K562 (cell line): ENCODE measurements around the gene F11R. TPM values are rescaled to one million over a fixed set of nuclear protein-coding genes. Genes with fewer than 3 reads are reported as not detected.
A peak's percentile ranks its signal among the peaks of the same experiment; 100 is the strongest.

Experiments used
- ATF6 ChIP-seq: sonication (generic); formaldehyde crosslinking; IDR thresholded peaks from 2 replicates; pipeline ENCODE4 v1.4.0; 2020; ENCODE audit warnings: mild to moderate bottlenecking, missing genetic modification reagents
- CHD4 ChIP-seq: fragments of 200-600 bp; sonication (generic); IDR thresholded peaks from 3 replicates; pipeline ENCODE4 v1.6.1; 2012; ENCODE audit warnings: low read depth, mild to moderate bottlenecking, mixed read lengths, low read length, inconsistent platforms; ENCODE audit not compliant: insufficient read depth, insufficient replicate concordance, poor library complexity, severe bottlenecking
- E2F6 ChIP-seq, 2 experiments: IDR thresholded peaks; 2 replicates each; pipeline ENCODE4 v1.6.1; 2011; ENCODE audit warnings: borderline replicate concordance in 1 of 2, control low read depth in 1 of 2, low read depth in 1 of 2, low read length in 1 of 2, mild to moderate bottlenecking in 1 of 2, mixed read lengths in 1 of 2, moderate library complexity in 1 of 2; ENCODE audit not compliant: insufficient read depth in 1 of 2, insufficient read length in 1 of 2, poor library complexity in 1 of 2, severe bottlenecking in 1 of 2; ENCODE audit errors: extremely low read depth in 1 of 2
- GTF3C2 ChIP-seq: IDR thresholded peaks from 3 replicates; pipeline ENCODE4 v1.6.1; 2011; ENCODE audit warnings: borderline replicate concordance, mild to moderate bottlenecking, moderate library complexity; ENCODE audit not compliant: insufficient read length; ENCODE audit errors: extremely low read depth
- HNRNPH1 ChIP-seq: fragments of 200-400 bp; formaldehyde crosslinking; optimal IDR thresholded peaks from 2 replicates; pipeline ENCODE3; 2017; ENCODE audit warnings: low read depth, mild to moderate bottlenecking, low read length, moderate library complexity
- KDM1A ChIP-seq, 2 experiments: fragments of 450-650 bp; IDR thresholded peaks; 2 replicates each; pipeline ENCODE4 v1.6.1; 2016; ENCODE audit warnings: mild to moderate bottlenecking in 2 of 2
- MXI1 ChIP-seq: IDR thresholded peaks from 2 replicates; pipeline ENCODE4 v1.6.1; 2011; ENCODE audit warnings: low read depth, mild to moderate bottlenecking, improper control_type of control experiment, low read length
- NR1H2 ChIP-seq: sonication (generic); formaldehyde crosslinking; IDR thresholded peaks from 2 replicates; pipeline ENCODE4 v1.4.0; 2020; ENCODE audit warnings: mild to moderate bottlenecking, missing genetic modification reagents
- PCBP2 ChIP-seq: fragments of 200-400 bp; formaldehyde crosslinking; IDR thresholded peaks from 2 replicates; pipeline ENCODE4 v1.6.1; 2018; ENCODE audit warnings: low read length, low read depth, mild to moderate bottlenecking, moderate library complexity; ENCODE audit not compliant: poor library complexity, severe bottlenecking
- PHB2 ChIP-seq: fragments of 450-650 bp; IDR thresholded peaks from 2 replicates; pipeline ENCODE4 v1.6.1; 2017; ENCODE audit warnings: low read depth
- SETDB1 ChIP-seq: IDR thresholded peaks from one replicate; pipeline ENCODE4 v1.6.1; 2012; ENCODE audit warnings: low read length, control low read depth, inconsistent platforms
- SNRNP70 ChIP-seq: fragments of 200-400 bp; formaldehyde crosslinking; optimal IDR thresholded peaks from 2 replicates; pipeline ENCODE3; 2017; ENCODE audit warnings: low read depth, low read length
- ZBTB26 ChIP-seq: fragments of 450-650 bp; formaldehyde crosslinking; IDR thresholded peaks from 2 replicates; pipeline ENCODE4 v1.4.0; 2022; ENCODE audit warnings: missing genetic modification characterization
- ZNF274 ChIP-seq: IDR thresholded peaks from 2 replicates; pipeline ENCODE4 v1.6.1; 2011; ENCODE audit warnings: low read depth, mild to moderate bottlenecking, low read length, moderate library complexity, borderline replicate concordance
- ZNF280B ChIP-seq: fragments of 250-450 bp; sonication (Bioruptor Pico); IDR thresholded peaks from 2 replicates; pipeline ENCODE4 v1.5.1; 2021; ENCODE audit warnings: mild to moderate bottlenecking
- ZNF316 ChIP-seq: fragments of 450-650 bp; IDR thresholded peaks from 2 replicates; pipeline ENCODE4 v1.6.1; 2016
- polyA plus RNA-seq, 8 experiments: library from polyadenylated mRNA; depleted of rRNA in 4 of 8; stranded (reverse) in 5 of 8; unstranded in 3 of 8; fragments of >200 nt; fragmentation: Nextera tagmentation in 2 of 8; fragmentation: Illumina TruSeq in 1 of 8; extraction: Ambion mirVana in 2 of 8; extraction: Trizol in 1 of 8; gene quantifications; 2 replicates each; pipeline versions ENCODE4 v1.2.1 to v1.2.3, GENCODE V29; 2011 to 2014; ENCODE audit warnings: inconsistent platforms in 1 of 8, missing spikeins in 1 of 8
- total RNA-seq, 7 experiments: library from RNA; depleted of rRNA in 6 of 7; stranded (reverse); fragments of >200 nt in 6 of 7; fragmentation: Illumina TruSeq in 2 of 7; extraction: Trizol in 2 of 7; gene quantifications; 2 replicates each; pipeline versions ENCODE4 v1.2.1 to v1.2.3, GENCODE V29; 2011 to 2021; ENCODE audit warnings: low replicate concordance in 1 of 7

Gene F11R
- total and polyA plus RNA-seq, 9 of the 15 experiments (the other 6 are each of a cell fraction or from before 2014, with no cell fraction given) = 27.4 to 187 (median 52.5) TPM

GRCh38 chr1:161021165-161021969, 415 bp upstream of the F11R start (continued):
- peak; percentile 80 to 93 for TF ChIP-seq E2F6 (IDR thresholded peaks at IDR 0.05; ENCODE audit: borderline replicate concordance in 1 of 2, extremely low read depth in 1 of 2, insufficient read depth in 1 of 2, insufficient read length in 1 of 2, low read depth in 1 of 2, low read length in 1 of 2, poor library complexity in 1 of 2, severe bottlenecking in 1 of 2)
- TF ChIP-seq ZNF316 = no peak
- no peak for TF ChIP-seq ZNF280B (CRISPR knock-in tag)
- peak; percentile 50; the same call in 1 of the 2 replicates for TF ChIP-seq PHB2
- no peak for TF ChIP-seq SNRNP70
- TF ChIP-seq MXI1 = 0 out of 2 replicates have a peak, but pooled peaks have one; percentile 21
- TF ChIP-seq HNRNPH1 = no peak
- no peak for TF ChIP-seq ZBTB26
- no peak for TF ChIP-seq GTF3C2
- TF ChIP-seq ATF6 (CRISPR knock-in tag) = no peak
- no peak for TF ChIP-seq NR1H2 (CRISPR knock-in tag)
- TF ChIP-seq PCBP2 = no peak
- TF ChIP-seq ZNF274 = no peak
- TF ChIP-seq KDM1A (IDR thresholded peaks at IDR 0.05) = peak; percentile 85
- no peak for TF ChIP-seq CHD4
- TF ChIP-seq SETDB1 = no peak
